ENCODE data around the gene RPS6KB2.

- no peak for TF ChIP-seq CTCF (conservative IDR thresholded peaks at IDR 0.05; ENCODE audit: low read depth, low read length)
- TF ChIP-seq EZH2phosphoT487 (IDR thresholded peaks at IDR 0.05; ENCODE audit: borderline replicate concordance, low read length): no peak
Observed at GRCh38 chr11:67384851-67385366, 43.4 kb upstream of the RPS6KB2 start.

Measured in PC-3 (cell line).